Esophagus squamous epithelium (tissue), 5 donors: ENCODE data around the gene PIAS3. TPM values are rescaled to one million over a fixed set of nuclear protein-coding genes. Genes with fewer than 3 reads are reported as not detected.
"Not testable (repeated sequence)": the region's sequence is repeated elsewhere in the genome, so short reads cannot be mapped to it uniquely, and the experiment has no call there.

Experiments used
- DNase-seq: peaks from one replicate; lab custom pipeline; 2025; lab: John Stamatoyannopoulos, UW
- H3K27ac ChIP-seq, 4 donors: fragments of 200-600 bp; sonication (generic); one replicate each; pipeline ENCODE4 v1.5.1; 2016 to 2019; ENCODE audit warnings: mild to moderate bottlenecking in 1 of 4
- H3K27me3 ChIP-seq, 4 donors: fragments of 200-600 bp; sonication (generic); 1 replicate in 3 of 4; 2 replicates in 1 of 4; pipeline versions ENCODE4 v1.5.1 to v1.6.0; 2017 to 2021; ENCODE audit warnings: antibody characterized with exemption in 1 of 4
- H3K36me3 ChIP-seq, 3 donors: fragments of 200-600 bp; sonication (generic); one replicate each; pipeline ENCODE4 v1.5.1; 2016 to 2019
- H3K4me1 ChIP-seq, 3 donors: fragments of 200-600 bp; sonication (generic); one replicate each; pipeline ENCODE4 v1.5.1; 2017 to 2019
- H3K4me3 ChIP-seq, 4 donors: fragments of 200-600 bp; sonication (generic); 1 replicate in 3 of 4; 2 replicates in 1 of 4; pipeline ENCODE4 v1.5.1; 2016 to 2019; ENCODE audit warnings: mild to moderate bottlenecking in 2 of 4, moderate library complexity in 1 of 4
- H3K9me3 ChIP-seq, 3 donors: fragments of 200-600 bp; sonication (generic); one replicate each; pipeline ENCODE4 v1.5.1; 2016 to 2019
- POLR2A ChIP-seq, 4 donors: fragments of 450-650 bp; IDR thresholded peaks; one replicate each; pipeline ENCODE4 v1.6.1; 2017; ENCODE audit warnings: antibody characterized with exemption in 4 of 4, mild to moderate bottlenecking in 4 of 4, moderate library complexity in 3 of 4
- WGBS, 2 donors: methylation state at CpG; one replicate each; pipeline ENCODE4 v1.1.5; 2018; 5-methylcytosine and 5-hydroxymethylcytosine counted together
- intact Hi-C: fragments of 100-400 bp; cut with DNase I; formaldehyde crosslinking; loops from one replicate; pipeline ENCODE4 v1.15.0; 2022
- total RNA-seq, 4 donors: library from RNA; depleted of rRNA; stranded (reverse); fragments of >200 nt; gene quantifications; one replicate each; pipeline ENCODE4 v1.1.0, GENCODE V29; 2016
- TF ChIP-seq, protein P1 (sequence below), 6 experiments: fragments of 450-650 bp in 4 of 6; fragments of 200-600 bp in 2 of 6; sonication (generic) in 2 of 6; IDR thresholded peaks; one replicate each; pipeline ENCODE4 v1.5.1; 2016 to 2019; ENCODE audit warnings: antibody characterized with exemption in 6 of 6, mild to moderate bottlenecking in 4 of 6, moderate library complexity in 4 of 6
- donor health status: DM: yes; HTN: yes; CAD: no.

Gene PIAS3
- total RNA-seq, 4 donors from 2014 or later, result 20.9 to 51.8 (median 38.2) TPM

DNA sequence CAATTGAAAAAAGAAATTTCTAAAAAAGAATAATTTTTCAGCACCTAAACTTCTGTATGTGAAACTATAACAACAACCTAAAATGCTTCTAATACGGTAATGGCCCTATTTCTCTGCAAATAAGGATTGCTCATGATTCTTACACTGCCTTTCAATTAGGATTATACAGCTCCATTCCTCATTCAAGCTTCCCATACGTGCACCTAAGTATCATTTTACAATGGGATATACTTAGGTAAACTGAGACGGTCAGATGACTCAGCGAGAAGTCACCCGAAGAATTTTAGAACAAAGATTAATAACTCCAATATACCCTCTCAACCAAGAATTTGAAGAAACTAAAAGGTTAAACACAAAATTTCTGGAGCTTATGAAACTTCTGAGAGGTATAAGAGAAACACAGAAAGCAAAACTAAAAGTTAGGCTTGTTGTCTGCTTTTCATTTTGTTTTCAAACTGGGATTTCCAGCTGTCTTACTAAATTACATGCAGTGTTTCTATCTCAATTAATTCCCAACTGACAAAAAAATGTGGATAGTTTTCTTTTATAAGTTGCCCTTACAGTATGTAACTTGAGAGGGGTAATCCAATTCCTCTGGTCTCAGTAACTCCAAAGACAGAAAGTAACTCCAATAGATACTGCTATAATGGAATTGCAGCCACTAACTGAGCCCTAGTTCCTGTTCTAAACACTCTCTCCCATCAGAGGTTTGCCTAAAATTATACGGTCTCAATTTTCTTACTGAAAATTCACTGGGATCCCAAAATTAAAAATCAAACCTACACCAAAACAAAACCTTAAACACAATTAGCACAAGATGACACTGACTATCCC, 45.7 kb downstream of the PIAS3 start:
- intact Hi-C loops, H3K27ac ChIP-seq, H3K4me1 ChIP-seq, DNase-seq, H3K9me3 ChIP-seq, H3K4me3 ChIP-seq, H3K36me3 ChIP-seq, H3K27me3 ChIP-seq: not testable (repeated sequence)
- WGBS, 2 donors, result 42 to 49% methylated on average over 2 to 6 of the region's 6 CpGs

DNA sequence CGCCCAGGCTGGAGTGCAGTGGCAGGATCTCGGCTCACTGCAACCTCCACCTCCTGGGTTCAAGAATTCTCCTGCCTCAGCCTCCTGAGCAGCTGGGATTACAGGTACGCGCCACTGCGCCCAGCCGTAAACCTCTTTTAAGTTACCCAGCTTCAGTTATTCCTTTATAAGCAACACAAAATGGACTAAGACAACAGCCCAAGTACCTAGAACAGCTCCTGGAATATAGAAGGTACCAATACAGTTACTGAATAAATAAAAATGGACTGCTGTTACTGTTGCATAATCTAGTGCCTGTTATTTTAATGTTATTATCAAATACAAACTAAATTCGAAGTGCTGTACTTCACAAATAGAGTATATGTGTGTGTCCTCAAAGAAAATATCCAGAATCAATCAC, 52.0 kb downstream of the PIAS3 start:
- H3K4me1 ChIP-seq, result peaks cover 0 to 13% (median 5%) of the 10 kb centered on the region in 3 donors

DNA sequence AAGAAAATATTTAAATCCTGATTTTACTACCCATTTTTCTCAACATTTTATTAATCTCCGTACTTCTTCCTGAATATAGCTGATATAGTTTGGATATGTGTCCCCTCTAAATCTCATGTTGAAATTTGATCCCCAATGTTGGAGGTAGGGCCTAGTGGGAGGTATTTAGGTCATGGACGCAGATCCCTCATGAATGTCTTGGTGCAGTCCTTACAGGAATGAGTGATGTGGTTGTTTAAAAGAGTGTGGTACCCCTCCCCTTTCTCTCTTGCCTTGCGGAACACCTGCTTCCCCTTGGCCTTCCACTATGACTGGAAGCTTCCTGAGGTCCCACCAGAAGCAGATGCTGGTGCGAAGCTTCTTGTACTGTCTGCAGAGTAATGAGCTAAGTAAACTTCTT, 52.5 kb downstream of the PIAS3 start:
- Histone ChIP-seq H3K27me3 (no peaks in the 10 kb centered on the region), H3K4me3 (no peak overlapping the region)
- WGBS, 2 donors, result 93 to 95% methylated on average over 3 to 4 of the region's 4 CpGs

More for the DNA sequence above, 52.0 kb downstream of the PIAS3 start:
- intact Hi-C loops, result no loop called here
- no peaks in the 10 kb centered on the region for H3K36me3 ChIP-seq
- no peaks in the 10 kb centered on the region for H3K9me3 ChIP-seq
- no peak for DNase-seq
- no peaks in the 10 kb centered on the region for H3K27me3 ChIP-seq
- TF ChIP-seq, protein P1, sequence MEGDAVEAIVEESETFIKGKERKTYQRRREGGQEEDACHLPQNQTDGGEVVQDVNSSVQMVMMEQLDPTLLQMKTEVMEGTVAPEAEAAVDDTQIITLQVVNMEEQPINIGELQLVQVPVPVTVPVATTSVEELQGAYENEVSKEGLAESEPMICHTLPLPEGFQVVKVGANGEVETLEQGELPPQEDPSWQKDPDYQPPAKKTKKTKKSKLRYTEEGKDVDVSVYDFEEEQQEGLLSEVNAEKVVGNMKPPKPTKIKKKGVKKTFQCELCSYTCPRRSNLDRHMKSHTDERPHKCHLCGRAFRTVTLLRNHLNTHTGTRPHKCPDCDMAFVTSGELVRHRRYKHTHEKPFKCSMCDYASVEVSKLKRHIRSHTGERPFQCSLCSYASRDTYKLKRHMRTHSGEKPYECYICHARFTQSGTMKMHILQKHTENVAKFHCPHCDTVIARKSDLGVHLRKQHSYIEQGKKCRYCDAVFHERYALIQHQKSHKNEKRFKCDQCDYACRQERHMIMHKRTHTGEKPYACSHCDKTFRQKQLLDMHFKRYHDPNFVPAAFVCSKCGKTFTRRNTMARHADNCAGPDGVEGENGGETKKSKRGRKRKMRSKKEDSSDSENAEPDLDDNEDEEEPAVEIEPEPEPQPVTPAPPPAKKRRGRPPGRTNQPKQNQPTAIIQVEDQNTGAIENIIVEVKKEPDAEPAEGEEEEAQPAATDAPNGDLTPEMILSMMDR (IDR thresholded peaks at IDR 0.05), result no peak
- no peak for TF ChIP-seq POLR2A (IDR thresholded peaks at IDR 0.05)
- H3K4me3 ChIP-seq, result no peak overlapping the region
- no peak overlapping the region for H3K27ac ChIP-seq
- WGBS, 2 donors, result 96% methylated on average over 7 of the region's 7 CpGs

DNA sequence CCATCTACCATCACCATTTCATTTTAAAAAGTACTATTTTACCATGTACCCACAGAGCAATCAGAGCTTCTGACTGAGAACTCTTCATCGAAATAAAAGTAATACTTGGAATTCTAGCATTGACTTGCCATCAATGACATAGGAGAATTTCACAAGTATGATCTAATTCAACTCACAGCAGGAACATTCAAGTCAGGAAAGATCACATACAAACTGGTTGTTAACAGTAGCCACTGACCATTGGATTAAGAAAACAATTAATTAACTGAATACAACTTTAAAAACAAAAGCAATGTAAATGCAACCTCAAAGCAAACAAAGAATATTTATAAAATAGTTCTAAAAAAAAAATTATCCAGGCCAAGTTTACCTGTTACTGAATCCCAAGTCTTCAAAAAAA, 53.8 kb downstream of the PIAS3 start:
- Histone ChIP-seq H3K27ac (no peak overlapping the region), H3K4me3 (no peak overlapping the region), H3K9me3 (no peaks in the 10 kb centered on the region), H3K4me1 (peaks cover 0 to 24% (median 5%) of the 10 kb centered on the region in 3 donors), H3K36me3 (no peaks in the 10 kb centered on the region), H3K27me3 (no peaks in the 10 kb centered on the region)
- intact Hi-C loops, result no loop called here
- no peak for TF ChIP-seq POLR2A (IDR thresholded peaks at IDR 0.05)
- TF ChIP-seq, protein P1 (IDR thresholded peaks at IDR 0.05), result no peak
- no peak for DNase-seq
- 81 to 89% methylated on average over 1 of the region's 1 CpG for WGBS, 2 donors

More for the DNA sequence above, 52.5 kb downstream of the PIAS3 start:
- Histone ChIP-seq H3K27ac (no peak overlapping the region), H3K4me1 (peaks cover 0 to 13% (median 5%) of the 10 kb centered on the region in 3 donors), H3K36me3 (no peaks in the 10 kb centered on the region), H3K9me3 (no peaks in the 10 kb centered on the region)
- no peak for TF ChIP-seq POLR2A (IDR thresholded peaks at IDR 0.05)
- TF ChIP-seq, protein P1 (IDR thresholded peaks at IDR 0.05), result no peak
- DNase-seq, result no peak
- intact Hi-C loops, result no loop called here

DNA sequence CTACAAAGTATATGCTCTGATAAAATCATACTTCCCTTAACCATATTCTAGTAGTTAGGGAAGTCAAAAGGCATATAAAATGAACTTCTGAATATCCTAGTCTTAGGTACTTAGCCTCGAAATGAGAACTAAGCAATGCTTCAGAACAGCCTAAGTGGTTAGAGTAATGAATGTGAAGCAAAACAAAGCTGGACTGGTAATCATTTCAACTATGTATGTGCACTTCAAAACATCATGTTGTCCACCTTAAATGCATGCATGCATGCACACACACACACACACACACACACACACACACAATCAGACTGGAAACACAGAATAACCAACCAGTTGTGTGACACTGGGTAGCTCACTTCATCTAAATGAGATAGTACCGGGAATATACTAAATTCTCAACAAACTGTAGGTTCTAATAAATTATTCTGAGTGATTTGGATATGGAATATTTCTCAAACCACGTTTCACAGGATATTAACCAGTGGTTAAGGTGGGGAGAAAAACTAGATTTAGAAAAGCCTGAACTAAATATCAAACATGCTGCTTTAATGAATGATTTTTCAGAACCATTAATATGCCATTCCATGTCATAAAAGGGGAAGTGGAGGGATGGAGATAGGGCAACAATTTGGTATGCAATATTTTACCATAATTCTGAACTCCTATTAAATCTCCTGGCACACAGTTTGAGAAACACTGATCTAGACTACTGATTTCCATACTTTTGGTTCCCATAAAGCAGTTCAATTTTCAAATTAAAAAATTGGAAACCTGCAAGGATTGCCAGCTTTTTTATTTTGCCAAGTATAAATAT, 54.4 kb downstream of the PIAS3 start:
- intact Hi-C loops, result no loop called here
- H3K4me1 ChIP-seq, result peaks cover 0 to 24% (median 5%) of the 10 kb centered on the region in 3 donors
- 76 to 78% methylated on average over 3 of the region's 3 CpGs for WGBS, 2 donors
- TF ChIP-seq POLR2A (IDR thresholded peaks at IDR 0.05), result no peak
- TF ChIP-seq, protein P1 (IDR thresholded peaks at IDR 0.05), result no peak
- no peak overlapping the region for H3K27ac ChIP-seq
- no peaks in the 10 kb centered on the region for H3K27me3 ChIP-seq
- H3K4me3 ChIP-seq, result no peak overlapping the region
- H3K36me3 ChIP-seq, result no peaks in the 10 kb centered on the region
- H3K9me3 ChIP-seq, result no peaks in the 10 kb centered on the region
- no peak for DNase-seq
